Inferior parietal cortex (tissue), 1 donor: ENCODE data around the gene SLC7A11.
"Not testable (repeated sequence)": the region's sequence is repeated elsewhere in the genome, so short reads cannot be mapped to it uniquely, and the experiment has no call there.

Experiments
- DNase-seq: peaks from one replicate; pipeline ENCODE4 v3.0.0-alpha.2; 2016; ENCODE audit errors: extremely low spot score

Gene SLC7A11

DNA sequence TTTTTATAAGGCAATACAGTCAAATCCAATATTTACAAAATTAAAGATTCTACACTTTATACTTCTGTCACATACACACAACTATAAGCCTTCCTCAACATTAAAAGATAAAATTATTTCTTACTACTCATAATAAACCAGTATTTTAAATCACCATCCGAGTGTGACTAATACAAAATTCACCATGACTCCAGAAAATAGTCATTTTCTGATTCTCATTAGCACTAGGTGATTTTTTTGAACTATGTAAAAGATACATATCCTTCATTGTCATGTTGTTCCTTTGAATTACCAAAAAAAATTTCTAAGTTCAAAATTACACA lies 646 bp upstream of the SLC7A11 start:
- no peak for DNase-seq

DNA sequence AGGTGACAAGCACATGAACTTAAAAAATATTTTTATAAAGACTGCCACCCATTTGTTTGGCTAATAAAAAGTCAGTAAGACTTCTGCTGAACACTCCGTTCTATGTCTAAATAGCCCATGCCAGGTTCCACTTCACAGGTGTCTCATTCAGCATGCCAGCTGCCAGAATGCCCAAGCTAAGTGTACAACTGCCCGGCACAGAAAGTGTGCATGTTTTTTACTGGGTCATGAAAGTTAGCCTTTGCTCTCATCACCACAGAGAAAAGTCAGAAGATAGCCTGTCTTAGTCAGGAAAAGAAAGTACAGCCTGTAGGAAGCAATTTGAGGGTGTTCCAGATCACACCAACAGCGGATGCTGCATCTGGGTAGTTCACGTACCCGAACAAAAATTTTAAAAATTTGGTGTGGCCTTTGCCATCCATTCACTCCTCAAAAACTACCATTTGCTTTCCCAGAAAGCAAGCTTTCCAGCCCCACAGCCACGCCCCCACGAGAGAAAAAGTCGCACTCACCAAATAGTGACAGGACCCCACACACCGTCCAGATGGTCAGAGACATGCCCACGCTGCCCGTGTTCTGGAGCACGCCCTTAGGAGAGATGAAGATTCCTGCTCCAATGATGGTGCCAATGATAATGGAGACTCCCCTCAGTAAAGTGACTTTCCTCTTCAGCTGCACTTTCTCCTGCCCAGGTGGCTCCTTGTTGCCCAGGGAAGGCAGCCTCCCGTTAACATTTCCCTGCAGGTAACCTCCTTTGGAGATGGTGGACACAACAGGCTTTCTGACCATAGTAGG lies 671 bp downstream of the SLC7A11 start:
- DNase-seq, result no peak

DNA sequence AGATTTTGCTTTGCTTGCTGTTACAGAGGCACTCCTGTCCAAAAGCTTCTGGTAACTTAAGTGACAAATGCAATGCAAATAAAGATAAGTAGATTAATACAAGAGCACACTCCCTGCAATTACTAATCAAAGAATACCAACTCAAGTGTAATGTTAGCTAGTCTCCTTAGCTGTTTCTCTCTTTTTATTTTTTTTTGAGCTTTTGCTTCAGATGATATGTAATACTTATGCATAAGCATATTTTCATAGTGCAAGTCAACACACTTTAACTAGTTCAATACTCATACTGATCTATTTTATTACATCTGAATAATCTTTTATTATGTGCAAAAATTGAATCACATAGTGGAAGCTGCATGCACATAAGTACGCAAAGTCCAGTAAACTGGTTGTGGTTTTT lies 2.7 kb downstream of the SLC7A11 start:
- no peak for DNase-seq

DNA sequence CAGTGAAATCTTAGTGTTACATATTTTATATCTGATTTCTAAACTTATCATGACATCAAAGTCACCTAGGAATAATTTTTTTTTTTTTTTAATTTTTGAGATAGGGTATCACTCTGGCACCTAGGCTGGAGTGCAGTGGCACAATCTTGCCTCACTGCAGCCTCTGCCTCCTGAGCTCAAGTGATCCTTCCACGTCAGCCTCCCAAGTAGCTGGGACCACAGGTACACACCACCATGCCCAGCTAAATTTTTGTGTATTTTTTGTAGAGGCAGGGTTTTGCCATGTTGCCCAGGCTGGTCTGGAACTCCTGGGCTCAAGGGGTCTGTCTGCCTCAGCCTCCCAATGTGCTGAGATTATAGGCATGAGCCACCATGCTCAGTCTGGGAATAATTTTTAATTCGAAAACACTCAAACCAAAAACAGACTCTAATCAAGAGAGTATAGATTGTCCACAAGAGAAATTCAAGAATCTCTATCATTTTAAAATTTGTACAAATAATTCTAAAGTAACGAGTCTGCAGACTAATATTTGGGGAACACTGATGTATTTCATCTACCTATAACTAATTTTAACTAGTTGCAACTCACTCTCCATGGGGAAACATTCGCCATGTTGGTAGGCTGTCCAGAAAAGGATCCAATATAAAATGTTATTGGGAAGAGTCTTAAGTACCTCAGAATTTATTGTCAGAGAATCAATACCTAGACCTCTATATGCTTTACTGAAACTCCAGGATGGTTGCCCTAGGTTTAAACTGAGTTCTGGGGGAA lies 3.4 kb downstream of the SLC7A11 start:
- DNase-seq, result no peak

DNA sequence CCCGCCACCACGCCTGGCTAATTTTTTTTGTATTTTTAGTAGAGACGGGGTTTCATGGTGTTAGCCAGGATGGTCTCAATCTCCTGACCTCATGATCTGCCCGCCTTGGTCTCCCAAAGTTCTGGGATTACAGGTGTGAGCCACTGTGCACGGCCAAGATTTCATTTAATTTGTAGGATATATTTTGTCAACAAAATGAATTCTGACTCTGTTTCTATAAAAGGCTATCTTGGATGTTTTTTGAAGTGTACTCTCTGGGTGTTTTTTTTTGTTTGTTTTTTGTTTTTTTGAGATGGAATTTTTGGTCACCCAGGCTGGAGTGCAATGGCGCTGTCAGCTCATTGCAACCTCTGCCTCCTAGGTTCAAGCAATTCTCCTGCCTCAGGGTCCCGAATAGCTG lies 5.0 kb downstream of the SLC7A11 start:
- not testable (repeated sequence) for DNase-seq

DNA sequence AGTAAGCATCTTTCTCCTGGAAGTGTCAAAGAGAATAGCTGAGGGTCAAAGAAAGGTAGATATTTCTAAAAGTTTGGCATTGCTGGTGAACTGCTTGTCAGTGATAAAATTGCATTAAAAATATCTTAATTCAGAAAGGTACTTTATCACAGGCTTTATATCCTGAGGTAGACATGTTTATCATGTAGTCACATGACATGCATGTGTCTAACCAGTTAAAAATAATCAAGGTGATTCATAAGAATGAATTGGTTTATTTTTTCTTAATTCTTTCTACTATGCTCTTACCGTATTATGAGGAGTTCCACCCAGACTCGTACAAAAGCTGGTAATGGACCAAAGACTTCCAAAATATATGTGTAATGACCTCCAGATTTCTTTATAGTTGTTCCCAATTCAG lies 6.1 kb downstream of the SLC7A11 start:
- DNase-seq, result no peak

DNA sequence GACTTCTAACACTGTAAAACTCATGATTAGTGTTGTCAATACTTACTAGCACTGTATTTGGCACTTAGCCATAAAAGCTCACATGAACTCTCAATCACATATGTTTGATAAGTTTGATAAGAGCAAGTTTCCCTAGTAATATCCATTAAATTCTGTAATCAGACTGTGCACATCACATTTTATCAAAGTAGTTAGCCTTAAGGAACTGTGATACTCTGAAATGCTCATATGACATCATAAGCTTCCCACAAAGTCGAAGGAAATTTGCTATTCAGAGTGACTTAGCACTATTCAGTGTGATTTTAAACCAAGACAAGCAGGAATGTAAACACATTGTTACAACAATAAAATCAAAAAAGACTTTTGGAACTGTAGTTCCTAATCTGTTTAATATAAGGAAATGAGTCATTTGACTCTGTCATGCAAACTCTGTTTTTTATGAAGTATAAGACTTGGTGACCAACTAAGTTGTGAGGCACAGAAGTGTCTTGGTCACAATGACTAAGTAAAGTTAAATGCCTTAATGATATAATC lies 6.7 kb downstream of the SLC7A11 start:
- no peak for DNase-seq

DNA sequence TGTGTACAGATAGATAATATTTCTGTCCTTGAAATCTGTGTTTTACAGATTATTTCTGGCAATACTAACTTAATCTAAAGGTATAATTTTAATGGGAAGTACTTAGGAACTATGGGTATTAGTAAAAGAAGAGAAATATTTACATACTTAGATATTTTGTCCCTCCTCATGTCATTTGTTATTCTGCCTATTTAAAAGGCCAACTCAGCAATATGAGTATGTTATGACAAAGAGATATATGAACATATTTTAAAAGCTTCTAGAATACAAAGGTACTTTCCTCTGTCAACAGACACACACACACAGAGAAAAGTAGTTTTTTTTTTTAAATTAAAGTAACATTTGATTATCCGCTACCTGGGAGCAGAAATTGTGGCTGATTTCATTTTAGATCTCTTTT lies 7.9 kb downstream of the SLC7A11 start:
- no peak for DNase-seq

DNA sequence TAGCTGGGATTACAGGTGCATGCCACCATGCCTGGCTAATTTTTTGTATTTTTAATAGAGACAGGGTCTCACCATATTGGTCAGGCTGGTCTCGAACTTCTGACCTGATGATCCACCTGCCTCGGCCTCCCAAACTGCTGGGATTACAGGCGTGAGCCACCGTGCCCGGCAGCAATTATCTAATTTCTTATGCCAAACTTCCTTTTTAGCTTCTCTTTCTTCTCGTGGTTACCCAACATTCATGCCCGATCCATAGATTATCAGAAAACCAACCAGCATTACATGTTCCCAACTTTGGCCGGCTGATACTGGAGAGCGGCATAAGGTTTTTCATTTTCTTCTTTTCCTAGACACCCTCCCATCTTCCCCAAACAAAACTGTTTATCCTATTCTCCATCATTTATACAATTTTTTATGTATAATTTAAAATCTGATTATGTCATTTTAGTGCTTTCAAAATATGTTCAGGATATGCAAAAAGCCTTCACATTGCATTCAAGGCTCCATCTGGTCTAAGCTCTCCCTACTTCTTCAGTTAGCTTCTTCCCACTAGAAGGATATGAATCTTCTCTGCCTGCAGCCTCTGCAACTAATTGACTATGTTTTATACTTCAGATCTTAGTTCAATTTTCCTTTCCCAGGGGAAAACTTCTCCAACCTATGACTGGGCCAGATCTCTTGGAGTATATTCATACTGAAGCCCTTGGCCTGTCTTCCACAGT lies 8.7 kb downstream of the SLC7A11 start:
- no peak for DNase-seq

DNA sequence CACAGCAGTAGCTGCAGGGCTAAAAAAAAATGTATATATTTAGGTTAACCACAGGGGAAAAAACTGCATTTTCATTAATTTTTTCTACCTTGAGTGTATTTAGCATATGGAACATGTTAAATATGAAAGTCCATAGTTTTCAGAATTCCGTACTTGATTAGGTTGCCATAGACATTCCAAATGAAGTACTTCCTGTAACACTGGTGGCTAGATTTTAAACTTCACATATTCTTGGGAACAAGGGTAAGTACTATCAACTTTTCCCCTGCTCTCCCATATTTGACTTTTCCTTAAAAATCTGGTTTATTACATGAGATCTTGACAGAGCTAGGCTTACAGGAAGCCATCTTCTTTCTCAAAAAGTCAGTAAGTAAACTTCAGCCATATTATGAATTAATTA lies 9.8 kb downstream of the SLC7A11 start:
- no peak for DNase-seq

DNA sequence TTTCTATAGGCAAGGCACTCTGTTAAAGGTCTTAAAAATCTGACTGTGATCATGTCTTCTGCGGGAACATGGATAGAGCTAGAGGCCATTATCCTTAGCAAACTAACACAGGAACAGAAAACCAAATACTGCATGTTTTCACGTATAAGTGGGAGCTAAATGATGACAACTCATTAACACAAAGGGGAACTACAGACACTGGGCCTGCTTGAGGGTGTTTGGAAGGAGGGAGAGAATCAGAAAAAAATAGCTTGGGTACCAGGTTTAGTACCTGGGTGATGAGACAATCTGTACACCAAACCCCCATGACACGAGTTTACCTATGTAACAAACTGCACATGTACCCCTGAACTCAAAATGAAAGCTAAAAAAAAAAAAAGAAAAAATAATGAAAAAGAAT lies 12.1 kb downstream of the SLC7A11 start:
- DNase-seq, result no peak

DNA sequence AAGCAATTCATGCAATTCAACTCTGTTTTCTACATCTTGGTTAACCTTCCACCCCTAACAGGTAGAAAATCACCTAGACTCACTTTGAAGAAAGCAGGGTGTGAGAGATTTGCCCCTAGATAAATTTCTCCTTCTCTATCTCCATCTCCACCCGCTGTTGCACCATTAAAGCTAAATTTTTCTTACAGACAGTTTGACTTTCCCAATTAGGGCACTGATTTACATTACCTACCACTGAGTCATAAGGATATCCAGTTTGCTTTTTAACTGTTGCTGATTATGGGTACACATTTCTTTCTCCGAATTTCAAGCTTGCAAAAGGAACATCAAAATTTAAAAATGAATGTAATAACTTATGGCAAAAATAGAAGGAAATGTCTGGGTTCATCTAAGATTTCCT lies 13.0 kb downstream of the SLC7A11 start:
- no peak for DNase-seq

DNA sequence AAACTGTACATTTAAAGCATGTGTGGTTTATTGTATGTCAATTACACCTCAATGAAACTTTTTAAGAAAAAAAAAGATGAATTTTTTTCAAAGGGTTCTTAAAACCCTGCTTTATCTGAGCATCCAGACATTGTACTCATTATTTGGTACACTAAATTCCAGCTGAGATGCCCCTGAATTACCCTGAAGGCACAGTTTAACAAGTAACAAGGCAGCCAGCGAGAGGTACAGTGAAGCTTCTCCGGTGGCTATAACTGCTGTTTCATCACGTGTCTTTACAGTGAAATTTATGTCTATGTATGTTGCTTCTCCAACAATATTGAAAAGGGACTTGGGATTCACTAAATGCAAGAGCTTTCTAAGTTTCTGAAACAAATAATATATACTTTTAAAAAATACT lies 15.8 kb downstream of the SLC7A11 start:
- no peak for DNase-seq

DNA sequence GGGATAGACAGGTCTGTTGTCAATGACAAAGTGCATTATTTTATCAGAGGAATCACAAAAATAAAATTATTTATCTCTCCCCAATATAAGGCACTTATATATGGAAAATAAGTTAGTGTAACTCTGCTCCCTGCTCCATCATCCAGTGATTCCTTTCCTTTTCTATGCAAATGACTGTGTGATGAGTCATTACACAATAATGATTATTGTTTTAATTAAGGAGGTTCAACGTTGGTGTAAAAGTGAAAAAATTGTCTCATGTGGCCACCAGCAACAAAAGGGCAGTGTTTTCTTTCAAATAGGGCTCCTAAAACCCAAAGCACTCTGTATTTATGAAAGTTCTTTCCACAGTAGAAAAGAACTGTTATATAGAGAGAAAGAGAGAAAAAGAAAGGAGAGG lies 16.7 kb downstream of the SLC7A11 start:
- no peak for DNase-seq

DNA sequence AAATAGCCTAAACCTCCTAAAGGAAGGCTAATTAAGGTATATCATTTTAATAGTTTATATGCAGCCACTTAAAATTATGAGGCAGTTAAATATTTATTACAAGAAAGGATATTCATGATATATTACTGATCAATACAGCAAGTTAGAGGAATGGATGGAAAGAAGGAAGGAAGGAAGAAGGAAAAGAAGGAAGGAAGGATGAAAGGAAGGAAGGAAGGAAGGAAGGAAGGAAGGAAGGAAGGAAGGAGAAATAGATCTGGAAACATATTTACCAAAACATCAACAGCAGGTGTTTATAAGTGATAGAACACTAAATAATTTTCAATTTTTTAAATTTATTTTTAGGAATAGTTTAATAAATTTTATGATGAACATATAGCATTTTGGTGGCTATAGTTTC lies 17.5 kb downstream of the SLC7A11 start:
- DNase-seq, result no peak

DNA sequence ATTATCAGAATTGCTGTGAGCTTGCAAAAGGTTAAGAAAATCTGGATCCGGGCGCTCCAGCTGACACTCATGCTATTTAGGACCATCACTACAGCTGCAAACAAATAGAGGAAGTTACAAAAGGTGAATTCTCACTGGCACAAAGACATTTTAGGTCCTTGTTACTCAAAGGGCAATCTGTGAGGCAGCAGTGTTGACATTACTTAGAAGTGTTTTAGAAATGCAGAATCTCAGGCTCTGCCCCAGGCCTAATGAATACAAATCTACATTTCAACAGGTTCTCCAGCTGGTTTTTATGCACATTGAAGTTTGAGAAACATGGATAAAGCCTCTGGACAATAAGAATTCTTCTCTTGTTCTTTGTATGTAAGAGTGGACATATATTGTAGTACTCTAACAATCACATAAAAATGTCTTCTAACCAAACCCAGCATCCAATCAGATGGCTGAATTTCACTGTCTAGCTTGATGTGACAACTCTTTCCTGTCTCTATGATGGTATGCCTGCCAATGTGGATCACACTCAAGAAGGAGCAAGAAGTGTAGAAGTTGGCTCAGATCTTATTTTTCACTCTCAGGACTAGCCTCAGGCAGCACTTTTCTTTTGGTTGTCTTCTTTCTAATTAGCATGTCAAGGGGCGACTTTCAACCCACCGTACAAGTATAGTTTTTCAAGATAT lies 18.8 kb downstream of the SLC7A11 start:
- no peak for DNase-seq

DNA sequence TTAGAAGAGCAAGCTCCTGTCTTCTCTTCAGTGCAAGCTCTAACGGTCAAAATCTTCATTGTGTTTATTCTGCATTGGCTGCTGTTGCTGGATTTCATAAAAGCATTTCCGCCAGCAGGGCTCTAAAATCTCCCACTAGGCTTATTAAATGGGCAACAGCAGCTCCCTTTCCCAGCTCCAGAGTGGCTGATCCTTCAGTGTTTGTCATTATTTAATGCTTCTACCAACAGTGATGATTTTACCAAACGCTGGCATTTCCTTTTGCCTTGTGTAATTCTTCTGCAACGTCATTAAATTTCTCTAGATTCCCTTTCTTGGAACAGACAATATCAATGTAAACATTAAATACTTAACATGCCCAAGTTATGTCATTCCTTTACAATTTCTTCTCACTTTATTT lies 20.1 kb downstream of the SLC7A11 start:
- DNase-seq, result no peak

DNA sequence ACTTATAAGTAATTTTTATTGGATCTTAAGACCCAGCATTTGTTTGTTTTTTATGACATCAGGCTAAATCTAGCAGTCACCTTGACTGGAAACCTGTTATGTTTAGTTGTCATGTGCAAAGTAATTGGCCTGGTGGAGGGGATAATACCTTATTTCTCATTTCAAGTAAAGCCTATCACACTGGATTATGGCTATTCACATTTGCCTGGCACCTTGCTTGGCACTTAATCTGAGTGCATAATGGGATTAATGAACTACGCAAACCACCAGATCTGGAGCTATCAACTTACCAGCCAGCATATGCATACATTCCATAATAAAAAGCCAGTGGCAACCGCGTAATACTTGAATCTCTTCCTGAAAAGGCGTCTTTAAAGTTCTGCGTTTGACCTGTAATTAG lies 23.2 kb downstream of the SLC7A11 start:
- no peak for DNase-seq

DNA sequence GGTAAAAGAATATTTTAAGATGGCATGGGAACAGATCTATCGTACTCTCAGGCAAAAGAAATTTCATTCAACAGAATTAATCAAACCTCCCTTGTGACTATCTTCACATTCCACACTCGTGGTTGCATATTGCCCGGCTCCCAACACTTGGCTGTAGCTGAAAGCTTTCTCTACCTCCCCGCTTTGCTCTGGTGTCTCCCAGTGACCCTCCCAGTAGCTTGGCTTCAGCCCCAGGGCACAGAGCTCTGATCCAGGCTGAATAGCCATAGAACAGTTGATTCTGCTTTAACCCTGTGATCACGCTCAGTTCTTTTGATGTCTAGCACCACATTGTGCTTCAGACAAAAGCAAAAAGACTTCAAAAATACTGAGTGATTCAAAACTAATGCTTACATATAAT lies 24.6 kb downstream of the SLC7A11 start:
- DNase-seq, result peak; percentile 39

DNA sequence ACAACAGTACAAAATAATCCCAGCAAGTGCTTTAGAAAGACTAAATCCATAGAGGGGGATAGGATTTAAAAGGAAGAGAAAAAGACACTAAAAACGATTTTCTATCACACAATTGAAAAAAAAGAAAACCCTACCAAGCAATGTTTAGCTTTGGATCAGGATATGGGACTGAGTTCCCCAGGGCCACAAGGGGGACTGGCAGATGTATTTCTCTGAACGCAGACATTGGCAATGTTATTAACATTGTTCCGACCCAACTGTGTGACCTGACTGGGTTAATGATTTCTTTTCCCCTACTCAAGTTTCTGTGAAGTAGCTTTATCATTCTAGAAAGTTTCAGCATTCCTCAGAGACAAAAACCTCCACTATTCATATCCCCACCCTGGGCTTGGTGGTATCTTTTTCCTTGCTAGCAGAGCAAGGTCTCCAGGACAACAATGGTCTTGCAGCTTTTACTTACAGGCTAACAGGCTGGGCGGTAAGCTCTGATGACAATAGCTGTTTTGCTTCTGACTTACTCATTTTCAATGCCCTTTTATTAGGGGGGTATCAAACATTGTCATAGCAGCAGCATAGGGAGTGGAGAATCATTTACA lies 25.8 kb downstream of the SLC7A11 start:
- no peak for DNase-seq

DNA sequence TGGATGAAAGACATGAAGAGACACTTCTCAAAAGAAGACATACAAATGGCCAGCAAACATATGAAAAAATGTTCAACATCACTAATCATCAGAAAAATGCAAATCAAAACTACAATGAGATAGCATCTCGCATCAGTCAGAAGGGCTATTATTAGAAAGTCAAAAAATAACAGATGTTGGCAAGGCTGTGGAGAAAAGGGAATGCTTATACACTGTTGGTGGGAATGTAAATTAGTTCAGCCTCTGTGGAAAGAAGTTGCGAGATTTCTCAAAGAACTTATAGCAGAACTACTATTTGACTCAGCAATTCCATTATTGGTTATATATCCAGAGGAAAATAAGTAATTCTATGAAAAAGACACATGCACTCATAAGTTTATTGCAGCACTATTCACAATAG lies 31.6 kb downstream of the SLC7A11 start:
- not testable (repeated sequence) for DNase-seq

DNA sequence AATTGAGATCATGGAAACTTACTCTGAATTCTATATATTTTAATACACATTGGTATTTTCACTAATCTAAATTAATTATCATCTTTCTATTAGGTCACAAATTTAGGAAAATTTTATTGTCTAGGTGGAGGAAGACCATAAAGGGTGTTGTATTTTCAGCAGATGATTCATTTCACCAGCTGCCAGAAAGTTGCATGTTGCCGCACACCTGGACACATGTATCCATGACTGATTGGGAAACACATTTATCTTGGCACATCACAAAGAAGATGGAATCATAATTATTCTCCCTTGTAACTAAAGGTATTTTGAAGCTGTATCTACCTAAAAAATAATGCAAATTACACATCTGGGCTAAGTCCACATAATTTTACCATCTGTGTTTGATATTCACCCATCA lies 33.1 kb downstream of the SLC7A11 start:
- no peak for DNase-seq
